ENCODE data around the gene FHOD3.

DNA sequence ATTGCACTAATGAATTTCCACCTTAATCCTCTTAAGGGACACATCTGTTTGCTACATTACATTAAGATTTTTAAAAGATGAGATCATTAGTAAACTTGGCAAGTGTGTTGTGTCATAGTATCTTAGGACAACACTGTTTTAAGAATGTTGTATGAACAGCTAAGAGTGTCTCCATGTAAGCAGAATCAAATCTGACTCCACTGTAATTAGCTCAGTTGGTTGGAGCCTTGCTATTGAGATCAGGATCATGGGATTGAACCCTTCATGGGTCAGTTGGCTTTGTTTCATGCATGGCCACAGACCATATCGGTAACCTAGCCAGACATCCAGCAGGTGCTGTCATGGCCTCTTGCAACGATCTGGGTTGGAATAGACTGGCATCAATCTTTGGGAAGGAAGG is 5.2 kb downstream of the FHOD3 start:
- TF ChIP-seq, protein P1, sequence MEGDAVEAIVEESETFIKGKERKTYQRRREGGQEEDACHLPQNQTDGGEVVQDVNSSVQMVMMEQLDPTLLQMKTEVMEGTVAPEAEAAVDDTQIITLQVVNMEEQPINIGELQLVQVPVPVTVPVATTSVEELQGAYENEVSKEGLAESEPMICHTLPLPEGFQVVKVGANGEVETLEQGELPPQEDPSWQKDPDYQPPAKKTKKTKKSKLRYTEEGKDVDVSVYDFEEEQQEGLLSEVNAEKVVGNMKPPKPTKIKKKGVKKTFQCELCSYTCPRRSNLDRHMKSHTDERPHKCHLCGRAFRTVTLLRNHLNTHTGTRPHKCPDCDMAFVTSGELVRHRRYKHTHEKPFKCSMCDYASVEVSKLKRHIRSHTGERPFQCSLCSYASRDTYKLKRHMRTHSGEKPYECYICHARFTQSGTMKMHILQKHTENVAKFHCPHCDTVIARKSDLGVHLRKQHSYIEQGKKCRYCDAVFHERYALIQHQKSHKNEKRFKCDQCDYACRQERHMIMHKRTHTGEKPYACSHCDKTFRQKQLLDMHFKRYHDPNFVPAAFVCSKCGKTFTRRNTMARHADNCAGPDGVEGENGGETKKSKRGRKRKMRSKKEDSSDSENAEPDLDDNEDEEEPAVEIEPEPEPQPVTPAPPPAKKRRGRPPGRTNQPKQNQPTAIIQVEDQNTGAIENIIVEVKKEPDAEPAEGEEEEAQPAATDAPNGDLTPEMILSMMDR (IDR thresholded peaks at IDR 0.05; ENCODE audit: insufficient read depth, low read depth, low read length) = no peak
- no peak for TF ChIP-seq EZH2 (IDR thresholded peaks at IDR 0.05; ENCODE audit: insufficient read depth, low read length)
